ENCODE measurements around the gene CRACR2A. TPM values are rescaled to one million over a fixed set of nuclear protein-coding genes. Genes with fewer than 3 reads are reported as not detected.

CRACR2A gene
- total RNA-seq, 1 experiment from 2014 or later: 9.5 TPM

DNA sequence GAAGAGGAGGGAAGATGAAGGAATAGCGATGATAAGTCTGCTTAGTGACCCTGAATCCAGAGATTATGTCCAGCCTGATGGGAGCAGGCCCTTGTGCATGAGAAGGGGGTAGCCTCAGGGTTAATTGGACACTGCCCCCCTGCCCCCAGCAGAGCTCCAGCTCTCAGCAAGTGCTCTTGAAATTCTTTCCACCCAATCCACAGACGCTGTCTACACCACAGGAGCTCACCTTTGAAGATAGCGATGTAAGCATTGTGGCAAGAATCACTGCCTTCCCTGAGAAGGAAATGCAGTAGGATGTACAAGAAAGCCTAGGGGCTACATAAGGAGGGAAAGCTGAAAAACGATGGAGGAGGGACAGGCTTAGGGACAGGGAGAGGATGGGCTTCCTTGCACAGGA is 39.4 kb downstream of the CRACR2A start:
- Histone ChIP-seq H3K9me3 (no peaks in the 10 kb centered on the region), H3K36me3 (peaks cover 2% of the 10 kb centered on the region; the same call in 1 of the 2 replicates), H3K4me3 (no peak overlapping the region), H3K27me3 (no peaks in the 10 kb centered on the region)
- no peak for DNase-seq

DNA sequence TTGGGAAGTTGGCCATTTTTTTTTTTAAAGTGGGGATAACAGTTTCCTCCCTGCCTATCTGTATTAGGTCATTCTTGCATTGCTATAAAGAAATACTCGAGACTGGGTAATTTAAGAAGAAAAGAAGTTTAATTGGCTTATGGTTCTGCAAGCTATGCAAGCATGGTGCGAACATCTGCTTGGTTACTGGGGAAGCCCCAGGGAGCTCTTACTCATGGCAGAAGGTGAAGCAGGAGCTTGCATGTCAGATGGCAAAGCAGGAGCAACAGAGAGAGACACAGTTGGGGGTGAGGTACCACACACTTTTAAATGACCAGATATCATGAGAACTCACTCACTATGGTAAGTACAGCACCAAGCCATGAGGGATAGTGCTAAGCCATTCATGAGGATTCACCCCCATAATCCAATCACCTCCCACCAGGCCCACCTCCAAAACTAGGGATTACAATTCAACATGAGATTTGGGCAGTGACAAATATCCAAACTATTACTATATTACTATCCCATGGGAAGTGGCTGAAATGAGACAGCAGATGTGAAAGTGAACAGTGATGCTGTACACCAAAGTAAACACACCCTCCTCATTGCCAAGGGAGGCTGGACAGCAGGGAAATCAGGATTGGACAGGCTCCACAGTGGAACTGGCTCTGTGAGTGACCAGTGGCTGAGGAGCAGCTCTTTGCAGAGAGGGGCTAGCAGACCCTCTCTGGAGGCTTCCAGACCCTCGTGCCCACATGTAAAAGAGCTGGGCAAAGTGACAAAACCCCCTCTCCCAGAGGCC is 40.5 kb downstream of the CRACR2A start:
- Histone ChIP-seq H3K4me3 (no peak overlapping the region), H3K27me3 (no peaks in the 10 kb centered on the region), H3K36me3 (0 out of 2 replicates have a peak, but pooled peaks cover 2% of the 10 kb centered on the region), H3K9me3 (no peaks in the 10 kb centered on the region)
- no peak for DNase-seq

DNA sequence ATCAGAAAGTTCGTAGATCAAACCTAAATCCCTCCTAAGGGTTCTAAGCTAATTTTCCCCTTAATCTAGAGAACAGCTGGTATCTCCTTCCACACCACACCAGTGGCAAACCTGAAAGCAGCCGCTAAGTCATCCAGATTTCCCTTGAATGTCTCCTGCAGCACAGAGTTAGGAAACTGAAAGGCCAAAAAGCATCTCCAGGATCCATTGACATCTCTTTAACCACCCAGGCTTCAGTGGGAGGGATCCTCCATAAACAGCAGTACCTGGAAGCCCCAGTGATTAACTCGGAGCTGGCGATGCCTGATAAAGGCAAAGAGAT is 47.6 kb downstream of the CRACR2A start:
- Histone ChIP-seq H3K4me3 (no peak overlapping the region), H3K9me3 (peaks cover 6% of the 10 kb centered on the region), H3K27me3 (no peaks in the 10 kb centered on the region), H3K36me3 (0 out of 2 replicates have a peak, but pooled peaks cover 4% of the 10 kb centered on the region)
- DNase-seq: no peak

DNA sequence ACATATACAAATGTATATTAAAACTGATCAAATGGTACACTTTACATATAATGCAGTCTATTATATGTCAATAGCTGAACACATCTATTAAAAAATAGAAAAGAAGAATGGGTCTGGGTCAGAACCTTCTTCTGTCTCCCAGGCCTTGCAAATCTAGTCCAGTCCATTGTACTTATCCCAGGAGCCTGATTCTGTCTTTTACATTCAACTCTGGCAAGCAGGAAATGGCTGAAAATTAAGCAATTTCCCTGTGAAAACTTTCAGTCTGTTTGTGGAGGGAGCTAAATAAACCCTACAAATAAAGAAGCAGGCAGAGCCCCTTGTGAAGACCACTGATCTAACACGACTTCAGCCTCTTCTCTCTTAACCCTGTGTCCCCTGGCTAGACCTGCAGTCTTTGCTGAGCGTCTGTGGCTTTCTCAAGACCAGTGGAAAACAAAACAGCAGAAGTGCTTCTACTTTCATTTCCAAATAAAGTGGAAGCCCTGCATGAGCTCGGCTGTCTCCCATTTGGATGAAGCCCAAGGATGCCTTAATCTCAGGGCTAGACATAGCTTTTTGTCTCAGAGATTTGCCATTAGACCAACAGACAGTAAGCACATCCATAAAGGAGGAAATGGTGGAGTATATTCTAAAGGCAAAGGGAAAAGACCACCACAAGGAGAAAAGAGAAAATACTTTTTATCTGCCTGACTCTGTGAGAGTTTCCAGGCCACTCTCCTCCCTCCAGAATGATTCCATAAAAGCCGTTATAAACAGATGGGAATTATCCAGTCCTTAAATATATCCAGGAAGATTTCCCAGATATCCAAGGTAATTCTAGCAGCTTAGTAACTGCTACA is 48.2 kb downstream of the CRACR2A start:
- Histone ChIP-seq H3K4me3 (no peak overlapping the region), H3K27me3 (no peaks in the 10 kb centered on the region), H3K36me3 (0 out of 2 replicates have a peak, but pooled peaks cover 4% of the 10 kb centered on the region), H3K9me3 (peaks cover 6% of the 10 kb centered on the region)
- no peak for DNase-seq

DNA sequence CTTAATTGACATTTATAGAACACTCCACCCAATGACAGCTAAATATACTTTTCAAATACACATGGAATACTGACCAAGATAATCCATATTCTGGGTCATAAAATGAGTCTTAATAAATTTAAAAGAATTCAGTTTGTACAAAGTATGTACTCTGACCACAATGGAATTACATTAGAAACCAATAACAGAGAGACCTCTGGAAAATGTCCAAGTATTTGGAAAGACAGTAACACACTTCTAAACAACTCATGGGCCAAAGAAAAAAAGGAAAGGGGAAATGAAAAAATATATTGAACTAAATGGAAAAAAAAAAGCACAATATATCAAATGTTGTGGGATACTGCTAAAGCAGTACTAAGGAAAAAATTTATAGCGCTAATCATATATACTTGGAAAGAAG is 52.0 kb downstream of the CRACR2A start:
- H3K4me3 ChIP-seq: no peak overlapping the region
- peaks cover 6% of the 10 kb centered on the region for H3K9me3 ChIP-seq
- H3K36me3 ChIP-seq: peaks cover 4% of the 10 kb centered on the region; the same call in 1 of the 2 replicates
- no peak for DNase-seq
- H3K27me3 ChIP-seq: no peaks in the 10 kb centered on the region

DNA sequence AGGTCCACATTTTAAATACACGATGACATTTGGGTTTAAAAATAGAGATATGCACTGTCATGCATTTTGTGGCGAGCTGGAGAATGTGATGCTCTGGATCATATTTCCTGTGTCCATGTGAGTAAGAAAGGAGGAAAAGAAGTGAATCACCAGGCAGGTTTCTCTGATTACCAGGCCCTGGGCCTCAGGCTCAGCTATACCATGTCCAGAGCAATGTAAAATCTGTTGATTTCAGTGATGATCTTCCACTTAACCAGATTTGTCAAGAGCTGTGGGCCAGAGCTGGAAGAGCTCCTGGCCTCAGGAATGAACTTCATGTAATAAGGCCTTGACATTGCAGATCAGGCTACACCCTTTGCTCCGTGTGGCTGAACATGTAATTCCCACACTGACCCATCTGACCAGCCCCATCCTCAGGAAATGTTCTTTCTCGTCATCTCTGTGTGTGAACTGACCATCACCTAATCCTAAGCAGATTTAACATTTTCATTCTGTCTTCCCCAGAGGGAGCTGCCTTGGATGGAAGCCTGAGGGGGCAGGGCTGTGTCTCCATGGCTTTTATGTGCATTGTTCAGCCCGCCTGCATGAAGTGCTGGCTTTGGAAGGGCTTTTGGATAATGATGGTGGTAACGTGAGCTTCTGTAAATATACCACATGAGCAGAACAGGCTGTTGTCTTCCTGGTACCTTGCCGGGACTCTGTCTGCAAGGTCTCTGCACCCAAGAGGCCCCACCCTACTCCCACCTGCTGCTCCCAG is 54.5 kb downstream of the CRACR2A start:
- Histone ChIP-seq H3K36me3 (peaks cover 9% of the 10 kb centered on the region), H3K4me3 (no peak overlapping the region), H3K27me3 (no peaks in the 10 kb centered on the region), H3K9me3 (peaks cover 2% of the 10 kb centered on the region)
- DNase-seq: peak; percentile 66

DNA sequence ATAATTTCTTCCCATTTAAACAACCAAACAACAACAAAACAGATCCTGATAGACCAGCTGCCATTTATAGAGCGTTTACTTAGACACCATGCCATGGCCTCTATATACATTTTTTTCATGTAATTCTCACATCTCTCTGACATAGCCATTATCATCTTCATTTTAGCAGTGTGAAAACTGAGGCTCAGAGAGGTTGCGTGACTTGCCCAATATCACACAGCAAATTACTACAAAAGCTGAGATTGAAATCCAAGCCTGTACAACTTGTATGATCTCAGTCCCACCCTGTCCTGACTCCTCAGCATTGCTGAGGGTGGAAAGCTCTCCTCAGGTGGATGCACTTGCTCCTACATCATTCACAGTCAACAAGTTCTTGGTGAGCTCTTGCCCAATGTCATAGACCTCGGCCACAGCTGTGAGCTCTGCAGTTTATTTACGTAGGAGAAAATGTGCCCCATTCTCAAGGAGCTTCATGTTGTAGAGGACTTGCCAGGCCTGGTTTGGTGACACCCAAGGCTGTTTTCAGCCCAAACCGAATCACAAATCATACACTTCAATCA is 55.5 kb downstream of the CRACR2A start:
- no peaks in the 10 kb centered on the region for H3K27me3 ChIP-seq
- no peak overlapping the region for H3K4me3 ChIP-seq
- peaks cover 9% of the 10 kb centered on the region for H3K36me3 ChIP-seq
- no peak for DNase-seq
- H3K9me3 ChIP-seq: no peaks in the 10 kb centered on the region

DNA sequence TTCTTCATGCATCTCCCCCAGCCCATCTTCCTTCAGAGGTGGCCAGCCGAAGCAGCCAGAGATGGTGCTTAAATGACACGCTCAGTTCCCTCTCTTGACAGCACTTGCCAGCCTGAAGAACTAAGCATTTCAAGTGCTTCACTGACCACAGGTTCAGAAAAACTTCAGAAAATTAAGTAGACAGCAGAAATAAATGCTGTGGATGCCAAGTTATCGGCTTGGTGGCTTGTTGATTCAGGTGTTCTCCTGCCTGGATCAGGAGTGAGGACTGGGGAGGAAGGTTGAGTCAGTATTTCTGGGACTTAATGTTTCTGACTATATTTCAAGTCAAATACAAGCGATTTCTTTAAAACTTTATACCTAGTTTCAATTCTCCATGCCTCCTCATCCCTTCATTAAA is 58.2 kb downstream of the CRACR2A start:
- H3K9me3 ChIP-seq: peaks cover 15% of the 10 kb centered on the region
- H3K27me3 ChIP-seq: no peaks in the 10 kb centered on the region
- H3K4me3 ChIP-seq: no peak overlapping the region
- peaks cover 17% of the 10 kb centered on the region for H3K36me3 ChIP-seq
- DNase-seq: no peak

DNA sequence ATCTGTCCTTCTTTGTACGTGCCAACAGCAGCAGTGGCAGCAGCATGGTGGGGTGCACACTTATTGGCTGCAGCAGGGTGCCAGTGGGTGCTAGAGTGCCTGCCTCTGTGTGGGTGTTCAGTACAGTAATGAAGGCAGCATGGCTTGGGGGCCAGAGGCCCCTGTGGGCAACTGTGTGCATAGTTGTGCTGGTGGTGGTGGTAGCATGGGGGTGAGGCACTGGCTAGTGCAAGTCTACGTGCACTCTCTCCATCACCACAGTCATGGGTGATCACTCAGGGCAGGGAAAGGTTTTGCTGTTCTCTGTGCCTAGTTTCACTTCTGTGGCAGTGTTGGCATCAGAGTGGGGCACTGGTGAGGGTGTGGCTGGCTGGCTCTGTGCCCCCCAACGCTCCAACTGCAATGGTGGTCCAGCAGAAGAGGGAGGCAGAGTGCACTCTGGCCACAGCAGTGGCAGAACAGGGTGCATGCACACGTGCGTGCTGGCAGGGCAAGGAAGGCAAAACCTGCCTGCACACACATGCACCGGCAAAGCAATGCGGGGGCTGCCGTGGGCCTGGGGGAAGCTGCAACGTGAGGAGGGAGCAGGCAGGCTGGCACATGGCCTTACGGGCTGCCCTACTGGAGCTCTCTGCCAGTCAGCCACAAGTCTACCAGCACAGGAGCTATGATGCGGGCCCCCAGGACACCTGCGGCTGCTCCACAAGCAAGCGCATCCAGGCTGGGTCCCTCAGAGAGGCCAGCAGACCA is 60.1 kb downstream of the CRACR2A start:
- Histone ChIP-seq H3K27me3 (no peaks in the 10 kb centered on the region), H3K9me3 (peaks cover 18% of the 10 kb centered on the region), H3K4me3 (no peak overlapping the region), H3K36me3 (peaks cover 17% of the 10 kb centered on the region)
- DNase-seq: no peak

DNA sequence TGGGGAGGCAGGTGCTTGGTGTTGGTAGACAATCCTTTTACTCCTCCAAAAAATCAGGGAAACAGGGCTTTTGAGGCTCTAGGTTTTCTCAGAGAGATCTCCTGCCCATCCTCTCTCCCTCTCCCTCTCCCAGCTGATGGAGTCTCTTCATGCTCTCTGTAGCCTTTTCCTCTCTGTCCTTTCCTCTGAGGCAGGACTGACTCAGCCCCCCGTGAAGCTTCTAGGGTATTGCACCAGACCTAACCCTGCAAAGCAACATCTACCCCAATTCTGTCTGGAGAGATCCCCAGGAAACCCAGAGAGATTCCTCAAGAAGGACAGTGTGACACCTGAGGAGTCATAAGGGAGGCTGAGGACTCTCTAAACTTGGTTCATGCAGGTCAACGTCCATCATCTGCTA is 66.4 kb downstream of the CRACR2A start:
- Histone ChIP-seq H3K4me3 (no peak overlapping the region), H3K27me3 (no peaks in the 10 kb centered on the region), H3K9me3 (peaks cover 14% of the 10 kb centered on the region), H3K36me3 (peaks cover 5% of the 10 kb centered on the region)
- DNase-seq: no peak

DNA sequence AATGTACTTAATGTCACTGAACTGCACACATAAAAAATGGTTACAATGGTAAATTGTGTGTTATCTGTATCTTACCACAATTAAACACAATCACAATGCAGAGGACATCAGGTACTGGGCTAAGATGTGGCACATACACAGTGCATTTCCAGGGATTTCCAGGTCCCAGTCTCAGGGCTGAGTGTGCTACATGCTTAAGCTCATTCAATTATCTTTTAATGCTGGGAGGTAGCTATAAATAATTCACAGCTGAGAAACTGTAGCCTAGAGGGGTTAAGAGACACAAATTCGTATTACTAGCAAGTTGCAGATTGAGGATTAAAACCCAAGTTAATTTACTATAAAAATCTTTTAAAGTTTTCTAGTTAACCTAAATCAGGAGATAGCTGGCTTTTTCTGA is 67.1 kb downstream of the CRACR2A start:
- Histone ChIP-seq H3K9me3 (peaks cover 8% of the 10 kb centered on the region), H3K4me3 (no peak overlapping the region), H3K36me3 (peaks cover under 1% of the 10 kb centered on the region; the same call in 1 of the 2 replicates), H3K27me3 (no peaks in the 10 kb centered on the region)
- DNase-seq: no peak

DNA sequence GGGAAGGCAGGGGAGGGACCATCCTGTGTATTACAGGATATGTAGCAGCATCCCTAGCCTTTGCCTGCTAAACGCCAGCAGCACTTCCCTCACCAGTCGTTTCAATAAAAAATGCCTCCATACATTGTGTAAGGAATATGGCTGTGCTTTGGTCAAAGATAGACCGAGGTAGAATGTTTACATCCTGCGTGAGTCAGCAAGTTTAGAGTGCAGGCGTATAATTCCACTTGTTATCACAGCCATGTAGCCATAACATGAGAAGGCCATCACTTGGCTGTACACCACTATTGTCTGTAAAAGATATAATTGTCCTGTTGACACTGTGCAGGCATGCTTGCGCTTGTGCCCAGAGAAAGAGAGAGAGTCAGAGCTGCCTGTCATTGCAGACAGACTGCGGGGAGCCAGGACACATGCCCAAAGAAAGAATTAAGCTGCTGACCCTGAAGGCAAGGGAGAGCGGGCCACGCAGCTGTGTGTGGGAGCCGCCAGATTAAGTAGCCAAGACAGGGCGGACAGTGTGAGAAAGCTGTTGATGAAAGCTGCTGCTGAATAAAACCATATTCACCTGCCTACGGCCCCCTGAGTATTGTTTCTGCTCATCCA is 68.4 kb downstream of the CRACR2A start:
- Histone ChIP-seq H3K9me3 (peaks cover 3% of the 10 kb centered on the region; the same call in 1 of the 2 replicates), H3K4me3 (no peak overlapping the region), H3K36me3 (no peaks in the 10 kb centered on the region), H3K27me3 (no peaks in the 10 kb centered on the region)
- no peak for DNase-seq

DNA sequence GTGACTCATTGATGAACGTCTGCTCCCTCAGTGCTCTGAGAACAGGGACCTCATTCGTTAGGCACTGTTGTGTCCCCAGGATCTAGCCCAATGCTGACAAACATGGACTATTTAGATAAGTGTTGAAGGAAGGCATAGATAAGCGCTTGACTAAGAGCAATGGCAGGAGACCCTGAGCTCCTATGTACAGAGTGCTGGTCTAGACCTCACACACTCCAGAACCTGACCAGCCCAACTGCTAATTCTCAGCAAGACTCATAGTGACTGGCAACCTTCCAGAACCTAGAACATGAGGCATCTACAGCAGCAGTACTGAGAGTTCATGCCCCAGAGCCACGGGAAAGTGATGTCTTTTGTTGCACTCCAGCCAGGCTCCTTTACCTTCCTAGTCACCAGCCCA is 69.2 kb downstream of the CRACR2A start:
- H3K36me3 ChIP-seq: no peaks in the 10 kb centered on the region
- no peak overlapping the region for H3K4me3 ChIP-seq
- 0 out of 2 replicates have a peak, but pooled peaks cover 2% of the 10 kb centered on the region for H3K9me3 ChIP-seq
- no peak for DNase-seq
- H3K27me3 ChIP-seq: no peaks in the 10 kb centered on the region

DNA sequence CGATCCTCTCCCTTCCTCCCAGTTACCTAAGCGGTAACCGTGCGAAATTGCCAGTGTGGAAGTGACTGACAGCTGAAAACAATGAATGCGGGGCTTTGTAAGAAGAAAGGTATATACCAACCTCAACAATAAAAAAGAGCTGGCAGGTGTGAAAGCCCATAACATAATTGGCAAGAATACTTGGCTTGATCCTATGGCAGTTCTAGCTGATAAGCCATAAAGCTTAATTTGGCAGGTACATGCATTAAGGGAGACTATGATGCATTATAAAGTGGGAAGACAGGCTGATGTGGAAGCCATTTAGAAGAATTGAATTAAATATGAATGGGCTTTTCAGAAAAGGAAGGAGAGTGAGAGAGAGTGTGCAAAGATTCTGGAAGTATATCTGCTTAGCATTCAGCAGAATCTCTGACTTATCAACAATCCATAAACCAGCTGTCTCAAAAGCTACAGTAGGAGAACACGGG is 71.3 kb downstream of the CRACR2A start:
- Histone ChIP-seq H3K27me3 (no peaks in the 10 kb centered on the region), H3K9me3 (no peaks in the 10 kb centered on the region), H3K36me3 (no peaks in the 10 kb centered on the region), H3K4me3 (no peak overlapping the region)
- no peak for DNase-seq

DNA sequence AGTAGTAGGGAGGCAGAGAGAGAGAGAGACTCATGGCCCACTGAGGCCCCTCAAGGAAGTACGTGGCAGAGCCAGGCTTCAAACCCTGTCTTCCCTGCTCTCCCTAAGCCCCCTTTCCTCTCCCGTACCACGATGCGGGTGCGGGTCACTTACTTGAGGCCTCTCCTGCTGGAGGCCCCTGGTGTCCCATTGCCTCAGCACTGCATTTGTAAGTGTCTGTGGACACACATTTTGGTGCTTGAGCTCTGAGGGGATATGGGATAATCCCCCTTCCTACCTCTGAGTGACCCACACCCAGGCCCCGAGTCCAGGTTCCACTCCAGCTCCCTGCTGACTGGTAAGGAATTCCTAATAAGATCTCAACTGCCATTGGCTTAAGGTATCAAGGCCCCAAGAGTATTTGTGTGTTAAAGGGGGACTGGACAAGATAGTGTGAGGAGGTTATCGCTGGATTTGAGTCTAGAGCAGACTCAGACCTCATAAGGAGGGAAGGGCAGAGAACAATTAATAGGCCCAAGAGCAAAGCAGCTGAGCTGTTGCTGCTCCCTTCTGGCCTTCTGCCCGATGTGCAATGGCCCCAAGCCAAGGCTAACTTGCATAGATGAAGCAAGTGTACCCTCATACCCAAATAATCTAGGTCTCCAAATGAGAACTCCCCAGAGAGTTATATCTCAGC is 71.9 kb downstream of the CRACR2A start:
- DNase-seq: peak; percentile 8
- Histone ChIP-seq H3K9me3 (no peaks in the 10 kb centered on the region), H3K36me3 (no peaks in the 10 kb centered on the region), H3K27me3 (no peaks in the 10 kb centered on the region), H3K4me3 (no peak overlapping the region)
